ENCODE data around the gene ZNF384.

- TF ChIP-seq, protein P1, sequence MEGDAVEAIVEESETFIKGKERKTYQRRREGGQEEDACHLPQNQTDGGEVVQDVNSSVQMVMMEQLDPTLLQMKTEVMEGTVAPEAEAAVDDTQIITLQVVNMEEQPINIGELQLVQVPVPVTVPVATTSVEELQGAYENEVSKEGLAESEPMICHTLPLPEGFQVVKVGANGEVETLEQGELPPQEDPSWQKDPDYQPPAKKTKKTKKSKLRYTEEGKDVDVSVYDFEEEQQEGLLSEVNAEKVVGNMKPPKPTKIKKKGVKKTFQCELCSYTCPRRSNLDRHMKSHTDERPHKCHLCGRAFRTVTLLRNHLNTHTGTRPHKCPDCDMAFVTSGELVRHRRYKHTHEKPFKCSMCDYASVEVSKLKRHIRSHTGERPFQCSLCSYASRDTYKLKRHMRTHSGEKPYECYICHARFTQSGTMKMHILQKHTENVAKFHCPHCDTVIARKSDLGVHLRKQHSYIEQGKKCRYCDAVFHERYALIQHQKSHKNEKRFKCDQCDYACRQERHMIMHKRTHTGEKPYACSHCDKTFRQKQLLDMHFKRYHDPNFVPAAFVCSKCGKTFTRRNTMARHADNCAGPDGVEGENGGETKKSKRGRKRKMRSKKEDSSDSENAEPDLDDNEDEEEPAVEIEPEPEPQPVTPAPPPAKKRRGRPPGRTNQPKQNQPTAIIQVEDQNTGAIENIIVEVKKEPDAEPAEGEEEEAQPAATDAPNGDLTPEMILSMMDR (IDR thresholded peaks at IDR 0.05), result no peak
- TF ChIP-seq EP300 (IDR thresholded peaks at IDR 0.05), result no peak
These were observed 24.3 kb downstream of the ZNF384 start for GRCh38 chr12:6664902-6665301.
